Left colon (tissue), 2 donors: Measurements from ENCODE around the gene ESRRB. TPM values are rescaled to one million over a fixed set of nuclear protein-coding genes. Genes with fewer than 3 reads are reported as not detected.

Source experiments
- ATAC-seq: fragments of 200-7000 bp; cut with Tn5 transposase; one replicate; pipeline ENCODE4 v1.9.1; 2020; ENCODE audit warnings: mild to moderate bottlenecking, moderate library complexity
- DNase-seq, 2 donors: peaks; one replicate each; pipeline ENCODE4 v3.0.0-alpha.2; 2020
- intact Hi-C, 2 donors: fragments of 100-400 bp; cut with DNase I in 1 of 2; cut with micrococcal nuclease in 1 of 2; formaldehyde crosslinking; loops; one replicate each; pipeline versions ENCODE4 v1.11.2 to v1.14.0; 2022; cut with DNase I, micrococcal nuclease
- total RNA-seq, 2 donors: library from RNA; stranded (reverse); fragmentation: NEBNext Ultra II Directional; extraction: Animal tissue kit (Norgen Biotek cat#: 25700); gene quantifications; one replicate each; pipeline ENCODE4 v1.2.1, GENCODE V29; 2021
- donor health status: DM: no; HTN: no; CAD: no.
- donor health status: DM: yes; HTN: yes; CAD: no.

Gene ESRRB
- total RNA-seq, 2 donors from 2014 or later = 0.06 to 0.18 TPM

- no peak for ATAC-seq
- DNase-seq = no peak
Measured at GRCh38 chr14:76430475-76430980, 54.6 kb downstream of the ESRRB start.

DNA sequence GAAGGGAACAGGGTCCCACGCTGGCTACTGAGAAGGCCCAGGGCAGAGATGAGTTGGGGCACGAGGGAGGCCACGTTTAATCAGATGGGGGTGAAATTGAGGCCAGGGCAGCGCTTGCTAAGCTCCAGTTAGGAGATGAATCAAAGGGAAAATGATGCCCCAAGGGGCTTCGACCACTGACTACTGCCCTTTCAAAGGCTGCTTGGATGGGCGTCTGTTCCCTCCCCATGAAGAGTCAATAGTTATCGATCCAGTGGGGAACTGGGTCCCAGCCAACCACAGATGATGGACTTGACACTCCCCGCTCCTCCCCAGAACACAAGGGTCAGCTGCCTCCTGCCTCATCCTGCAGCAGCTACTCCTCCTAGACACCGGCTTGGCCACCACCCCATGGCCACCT lies 55.6 kb downstream of the ESRRB start:
- ATAC-seq (no peak), DNase-seq (no peak)
- intact Hi-C loops = no loop called here

More at GRCh38 chr14:76430475-76430980, 54.6 kb downstream of the ESRRB start:
- intact Hi-C loops = no loop called here

GRCh38 chr14:76432827-76433752 lies 57.2 kb downstream of the ESRRB start:
- intact Hi-C loops = no loop called here
- DNase-seq (no peak), ATAC-seq (no peak)

- DNase-seq (no peak), ATAC-seq (no peak)
- intact Hi-C loops = no loop called here
Measured at GRCh38 chr14:76434220-76434619, 58.3 kb downstream of the ESRRB start.

GRCh38 chr14:76439237-76439775 lies 63.4 kb downstream of the ESRRB start:
- DNase-seq (no peak), ATAC-seq (no peak)
- intact Hi-C loops = no loop called here

- ATAC-seq = no peak
- no peak for DNase-seq
- intact Hi-C loops = loop anchor here in 1 of 2 donors (10.0 kb wide), 1 partner anchor 208 kb away; no protein-coding TSS in a partner anchor
Measured at GRCh38 chr14:76446486-76446885, 70.5 kb downstream of the ESRRB start.

- intact Hi-C loops = loop anchor here in 1 of 2 donors (10.0 kb wide), 1 partner anchor 208 kb away; no protein-coding TSS in a partner anchor
- ATAC-seq (no peak), DNase-seq (no peak)
Measured at GRCh38 chr14:76446921-76447320, 71.0 kb downstream of the ESRRB start.

DNA sequence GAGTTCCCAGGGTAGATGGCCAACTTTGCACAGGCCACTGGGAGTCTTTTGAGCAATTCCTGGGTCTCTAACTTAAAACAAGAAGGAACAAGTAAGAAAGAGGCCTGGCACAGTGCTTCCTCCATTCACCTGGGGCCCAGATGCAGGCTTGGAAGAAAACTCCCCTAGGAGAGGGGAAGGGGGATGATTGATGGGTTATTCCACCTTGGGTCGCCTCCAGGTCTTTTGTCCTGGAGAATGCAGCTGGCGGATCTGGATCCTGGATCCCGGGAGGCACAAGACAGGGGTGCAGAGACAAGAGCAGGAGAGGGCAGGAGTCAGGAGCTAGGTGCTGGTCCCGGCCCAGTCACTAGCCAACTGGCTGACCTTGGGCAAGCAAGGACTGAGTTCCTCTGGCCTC lies 74.5 kb downstream of the ESRRB start:
- intact Hi-C loops = no loop called here
- ATAC-seq = no peak

DNA sequence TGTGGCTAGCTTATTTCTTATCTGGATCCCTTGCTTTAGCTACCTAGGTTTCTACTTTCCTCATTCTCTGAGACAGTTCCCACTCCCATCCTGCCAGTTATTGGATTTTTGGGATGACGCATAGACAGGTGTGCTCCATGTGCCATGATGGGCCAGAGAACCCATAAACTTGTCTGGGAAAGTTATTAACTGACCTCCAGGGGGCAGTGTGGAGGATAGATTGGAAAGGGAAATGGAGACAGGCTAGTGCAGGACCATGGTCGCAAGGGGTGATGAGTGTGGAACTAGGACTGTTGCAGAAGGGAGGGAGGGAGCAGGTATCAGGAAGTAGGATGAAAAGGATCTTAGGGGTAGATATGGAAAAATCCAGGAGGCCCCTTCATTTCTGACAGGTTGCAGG lies 80.3 kb downstream of the ESRRB start:
- intact Hi-C loops = loop anchor here in 1 of 2 donors (5.0 kb wide), 1 partner anchor 191 kb away; no protein-coding TSS in a partner anchor
- ATAC-seq = no peak
- peak in 1 of 2 donors; percentile 8 for DNase-seq

More for the DNA sequence above, 74.5 kb downstream of the ESRRB start:
- DNase-seq = no peak

DNA sequence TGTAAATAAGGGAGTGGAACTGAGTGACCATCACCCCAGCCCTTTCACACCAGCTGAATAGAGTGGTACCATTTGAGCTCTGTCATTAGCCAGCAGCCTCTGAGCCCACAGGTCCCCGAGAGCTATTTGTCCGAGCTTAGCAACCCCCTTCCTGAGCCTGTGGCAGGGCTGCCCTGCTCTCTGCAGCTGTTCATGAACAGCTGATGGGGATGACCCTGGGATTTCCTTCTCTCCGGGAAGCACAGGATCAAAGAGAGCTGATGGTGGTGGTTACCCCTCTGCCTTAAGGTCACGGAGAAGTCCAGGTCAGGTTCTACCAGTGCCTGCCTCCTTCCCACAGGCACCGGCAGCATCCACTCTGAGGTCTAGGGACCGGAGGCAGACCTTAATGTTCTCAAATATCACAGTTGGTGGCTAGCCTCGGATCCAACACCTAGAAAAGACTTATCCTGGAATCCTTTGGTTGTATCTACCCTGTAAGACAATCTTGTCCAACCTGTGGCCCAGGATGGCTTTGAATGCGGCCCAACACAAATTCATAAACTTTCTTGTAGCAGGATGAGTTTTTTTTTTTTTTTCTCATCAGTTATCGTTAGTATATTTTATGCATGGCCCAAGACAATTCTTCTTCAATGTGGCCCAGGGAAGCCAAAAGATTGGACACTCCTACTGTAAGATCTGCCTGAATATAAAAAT lies 81.1 kb downstream of the ESRRB start:
- DNase-seq = no peak
- ATAC-seq = no peak
- intact Hi-C loops = loop anchor here in 1 of 2 donors (5.0 kb wide), 1 partner anchor 190 kb away; no protein-coding TSS in a partner anchor

DNA sequence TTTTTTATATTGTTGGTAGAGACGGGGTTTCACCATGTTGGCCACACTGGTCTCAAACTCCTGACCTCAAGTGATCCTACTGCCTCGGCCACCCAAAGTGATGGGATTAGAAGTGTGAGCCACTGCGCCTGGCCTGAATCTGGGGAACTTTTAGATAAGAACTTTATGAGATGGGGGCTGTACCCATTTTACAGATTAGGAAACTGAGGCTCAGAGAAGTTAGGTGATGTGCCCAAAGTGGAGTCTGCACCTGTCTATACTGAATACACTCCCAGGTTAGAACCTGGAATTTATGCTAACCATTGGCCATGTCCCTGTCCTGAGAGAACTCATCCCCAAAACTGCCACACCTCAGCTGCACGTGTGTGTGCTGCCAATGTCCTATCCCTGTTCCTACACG lies 81.9 kb downstream of the ESRRB start:
- no peak for ATAC-seq
- intact Hi-C loops = loop anchor here in 1 of 2 donors (5.0 kb wide), 1 partner anchor 189 kb away; no protein-coding TSS in a partner anchor
- no peak for DNase-seq

- DNase-seq (no peak), ATAC-seq (no peak)
- intact Hi-C loops = no loop called here
Measured at GRCh38 chr14:76461886-76462285, 85.9 kb downstream of the ESRRB start.

DNA sequence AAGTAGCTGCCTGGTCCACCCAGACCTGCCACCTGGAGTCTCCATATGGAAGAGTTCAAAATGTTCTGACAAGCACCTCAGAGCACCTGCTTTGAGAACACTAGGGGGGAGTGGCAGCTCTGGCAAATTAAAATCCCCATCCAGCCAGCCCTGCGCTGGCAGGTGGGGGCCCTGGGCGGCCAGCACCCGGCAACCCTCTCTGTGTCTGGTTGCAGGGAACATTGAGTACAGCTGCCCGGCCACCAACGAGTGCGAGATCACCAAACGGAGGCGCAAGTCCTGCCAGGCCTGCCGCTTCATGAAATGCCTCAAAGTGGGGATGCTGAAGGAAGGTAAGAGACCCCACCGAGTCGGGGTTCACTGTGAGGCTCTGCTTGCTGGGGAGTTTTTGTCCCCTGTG lies 86.4 kb downstream of the ESRRB start:
- intact Hi-C loops = no loop called here

DNA sequence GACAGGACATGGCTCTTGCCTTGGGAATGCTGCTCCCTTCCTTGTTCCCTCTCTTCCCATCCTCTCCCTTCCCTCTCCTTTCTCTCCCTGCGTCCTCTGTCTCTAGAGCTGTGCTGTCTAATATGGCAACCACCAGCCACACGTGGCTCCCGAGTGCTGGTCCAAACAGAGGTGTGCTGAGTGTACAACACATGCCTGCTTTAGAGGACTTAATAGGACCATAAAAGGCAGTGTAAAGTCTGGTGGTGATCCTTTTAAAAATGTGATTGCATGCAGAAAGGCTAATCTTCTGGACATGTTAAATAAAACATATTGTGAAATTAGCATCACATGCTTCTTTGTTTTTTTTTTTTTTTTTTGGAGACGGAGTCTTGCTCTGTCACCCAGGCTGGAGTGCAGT lies 87.2 kb downstream of the ESRRB start:
- ATAC-seq (no peak), DNase-seq (no peak)
- intact Hi-C loops = no loop called here

More for the DNA sequence above, 86.4 kb downstream of the ESRRB start:
- no peak for DNase-seq
- ATAC-seq = no peak

DNA sequence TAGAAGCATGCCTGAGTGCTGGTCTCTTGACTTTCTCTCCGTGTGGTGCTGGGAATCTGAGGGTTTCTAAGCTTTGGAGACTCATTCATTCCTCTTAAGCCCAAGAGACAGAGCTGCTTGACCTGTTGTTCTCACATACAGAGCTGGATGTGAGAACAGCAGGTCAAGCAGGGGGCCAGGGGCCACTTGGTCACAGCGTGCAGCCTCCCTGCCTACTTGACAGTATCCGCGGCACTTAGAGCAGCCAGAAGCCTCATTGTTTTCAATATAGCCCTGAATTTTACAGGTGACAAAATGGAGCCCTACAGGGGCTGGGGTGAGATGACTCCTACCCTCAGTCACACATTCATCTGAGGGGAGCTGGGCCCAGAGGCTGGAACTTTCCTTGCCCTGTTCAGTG lies 88.9 kb downstream of the ESRRB start:
- ATAC-seq (no peak), DNase-seq (no peak)
- intact Hi-C loops = no loop called here

- ATAC-seq (no peak), DNase-seq (no peak)
- intact Hi-C loops = no loop called here
Measured at GRCh38 chr14:76465664-76466063, 89.7 kb downstream of the ESRRB start.

DNA sequence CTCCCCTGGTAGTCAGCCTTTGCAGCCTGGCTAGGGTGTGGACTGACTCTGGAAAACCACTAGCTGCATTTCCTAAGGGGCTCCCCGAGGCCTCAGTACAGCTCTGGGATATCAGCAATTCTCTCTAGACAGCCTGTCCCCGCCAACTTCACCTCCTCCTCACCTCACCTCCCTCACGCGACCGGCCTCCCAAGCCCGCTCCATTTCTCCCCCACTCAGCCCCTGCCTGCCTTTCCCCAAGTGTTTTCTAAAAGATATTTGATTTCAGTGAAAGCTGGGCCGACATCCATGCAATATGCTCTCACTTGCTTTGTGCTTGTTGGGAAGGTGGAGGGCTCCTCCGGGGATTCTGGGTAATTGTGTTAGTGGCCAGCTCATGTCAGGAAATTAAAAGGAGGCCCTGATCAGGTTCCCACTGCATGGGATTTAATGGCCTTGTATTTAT lies 91.8 kb downstream of the ESRRB start:
- intact Hi-C loops = no loop called here
- DNase-seq (no peak), ATAC-seq (no peak)

DNA sequence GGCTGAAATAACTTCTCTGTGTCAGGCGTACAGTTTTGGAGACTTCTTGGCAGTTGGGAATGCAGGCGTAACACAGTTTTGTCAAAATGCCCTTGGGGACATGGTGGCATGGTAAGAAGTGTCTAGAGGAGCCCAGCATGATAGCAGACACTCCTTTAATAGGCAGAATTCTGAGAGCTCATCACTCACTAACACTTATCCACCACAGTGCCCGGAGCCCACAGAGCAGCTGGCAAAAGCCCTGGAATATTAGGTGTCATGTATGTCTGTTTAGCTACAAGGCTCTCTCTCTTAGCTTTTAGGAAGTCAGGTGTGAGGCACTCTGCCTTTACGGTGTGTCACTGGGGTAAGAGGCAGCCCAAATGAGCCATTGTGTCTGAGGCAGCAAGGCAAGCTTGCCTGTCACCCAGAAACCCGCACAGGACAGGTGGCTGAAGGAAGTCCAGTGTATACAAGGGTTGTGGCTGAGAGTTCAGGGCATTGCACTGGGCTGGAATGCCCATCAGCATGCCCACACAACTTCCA lies 96.3 kb downstream of the ESRRB start:
- intact Hi-C loops = no loop called here
- DNase-seq (no peak), ATAC-seq (no peak)
